ENCODE measurements around the gene MARCHF3.

DNA sequence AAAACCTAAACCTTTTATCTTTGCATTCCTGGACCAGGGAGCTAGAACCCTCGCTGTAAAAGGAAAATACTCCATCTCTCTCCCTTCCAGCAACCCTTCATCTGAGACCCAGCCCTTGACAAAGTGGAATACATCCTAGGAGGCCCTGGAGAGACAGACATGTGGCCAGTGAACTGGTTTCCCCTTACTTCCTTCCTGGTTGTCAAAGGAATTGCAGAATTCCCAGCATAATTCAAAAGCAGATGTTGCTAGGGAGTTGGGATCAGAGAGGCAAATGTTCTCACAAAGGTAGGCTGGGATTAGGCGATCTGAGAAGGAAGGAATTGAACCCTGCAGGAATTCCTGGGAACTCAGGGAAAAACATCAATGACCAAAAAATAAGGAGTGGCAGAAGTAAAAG is 80.9 kb downstream of the MARCHF3 start:
- TF ChIP-seq EZH2 (IDR thresholded peaks at IDR 0.05; ENCODE audit: borderline replicate concordance, low read depth, low read length, poor library complexity, severe bottlenecking) = no peak
- TF ChIP-seq, protein P1, sequence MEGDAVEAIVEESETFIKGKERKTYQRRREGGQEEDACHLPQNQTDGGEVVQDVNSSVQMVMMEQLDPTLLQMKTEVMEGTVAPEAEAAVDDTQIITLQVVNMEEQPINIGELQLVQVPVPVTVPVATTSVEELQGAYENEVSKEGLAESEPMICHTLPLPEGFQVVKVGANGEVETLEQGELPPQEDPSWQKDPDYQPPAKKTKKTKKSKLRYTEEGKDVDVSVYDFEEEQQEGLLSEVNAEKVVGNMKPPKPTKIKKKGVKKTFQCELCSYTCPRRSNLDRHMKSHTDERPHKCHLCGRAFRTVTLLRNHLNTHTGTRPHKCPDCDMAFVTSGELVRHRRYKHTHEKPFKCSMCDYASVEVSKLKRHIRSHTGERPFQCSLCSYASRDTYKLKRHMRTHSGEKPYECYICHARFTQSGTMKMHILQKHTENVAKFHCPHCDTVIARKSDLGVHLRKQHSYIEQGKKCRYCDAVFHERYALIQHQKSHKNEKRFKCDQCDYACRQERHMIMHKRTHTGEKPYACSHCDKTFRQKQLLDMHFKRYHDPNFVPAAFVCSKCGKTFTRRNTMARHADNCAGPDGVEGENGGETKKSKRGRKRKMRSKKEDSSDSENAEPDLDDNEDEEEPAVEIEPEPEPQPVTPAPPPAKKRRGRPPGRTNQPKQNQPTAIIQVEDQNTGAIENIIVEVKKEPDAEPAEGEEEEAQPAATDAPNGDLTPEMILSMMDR (conservative IDR thresholded peaks at IDR 0.05; ENCODE audit: low read depth, low read length) = no peak

Data from A673 (cell line).